Aorta (tissue), 5 donors: ENCODE results near the gene NCKAP5. TPM values are rescaled to one million over a fixed set of nuclear protein-coding genes. Genes with fewer than 3 reads are reported as not detected.

Source experiments
- ATAC-seq: fragments of 200-7000 bp; cut with Tn5 transposase; one replicate; pipeline ENCODE4 v1.9.1; 2022; ENCODE audit warnings: moderate library complexity; ENCODE audit not compliant: low FRiP score
- DNase-seq, 2 donors: peaks; one replicate each; pipeline ENCODE4 v3.0.0-alpha.2; 2020
- H3K27ac ChIP-seq, 2 donors: one replicate each; pipeline ENCODE4 v1.5.1; 2013; ENCODE audit warnings: low read length in 2 of 2, mild to moderate bottlenecking in 2 of 2, moderate library complexity in 2 of 2, control low read depth in 1 of 2, inconsistent platforms in 1 of 2, low read depth in 1 of 2
- H3K27me3 ChIP-seq, 2 donors: one replicate each; pipeline ENCODE4 v1.6.1; 2013; ENCODE audit warnings: control low read depth in 1 of 2, low read length in 1 of 2, mild to moderate bottlenecking in 1 of 2, moderate library complexity in 1 of 2; ENCODE audit not compliant: insufficient read depth in 2 of 2, control insufficient read depth in 1 of 2
- H3K36me3 ChIP-seq, 2 donors: one replicate each; pipeline ENCODE4 v1.6.1; 2013; ENCODE audit warnings: control low read depth in 1 of 2, low read length in 1 of 2, mild to moderate bottlenecking in 1 of 2; ENCODE audit not compliant: insufficient read depth in 2 of 2, control insufficient read depth in 1 of 2
- H3K4me1 ChIP-seq, 2 donors: one replicate each; pipeline ENCODE4 v1.6.1; 2013; ENCODE audit warnings: low read length in 2 of 2, control low read depth in 1 of 2, mild to moderate bottlenecking in 1 of 2, moderate library complexity in 1 of 2; ENCODE audit not compliant: insufficient read depth in 2 of 2, control insufficient read depth in 1 of 2
- H3K4me3 ChIP-seq, 2 donors: one replicate each; pipeline ENCODE4 v1.5.1; 2013; ENCODE audit warnings: low read length in 2 of 2, control low read depth in 1 of 2, mild to moderate bottlenecking in 1 of 2
- H3K9me3 ChIP-seq: one replicate; pipeline ENCODE4 v1.6.1; 2013; ENCODE audit warnings: mild to moderate bottlenecking, low read length; ENCODE audit not compliant: control insufficient read depth
- WGBS, 2 donors: extraction: QIAGEN DNeasy Blood & Tissue Kit; methylation state at CpG; one replicate each; pipeline ENCODE4 v1.1.7; 2013; 5-methylcytosine and 5-hydroxymethylcytosine counted together
- intact Hi-C, 2 donors: fragments of 100-400 bp; cut with DNase I; formaldehyde crosslinking; loops; one replicate each; pipeline versions ENCODE4 v1.14.2 to v1.15.0; 2022
- polyA plus RNA-seq, 2 donors: library from polyadenylated mRNA; stranded (reverse); fragments of 200-250 nt; gene quantifications; one replicate each; pipeline ENCODE4 v1.2.3, GENCODE V29; 2013
- total RNA-seq, 2 donors: library from RNA; stranded (reverse); fragmentation: NEBNext Ultra II Directional; extraction: Animal tissue kit (Norgen Biotek cat#: 25700); gene quantifications; one replicate each; pipeline ENCODE4 v1.2.1, GENCODE V29; 2021
- donor health status: healthy with polysubstance abuse.
- donor health status: Bipolar disorder and iron deficiency.
- donor health status: DM: no; HTN: no; CAD: no.
- donor health status: DM: no; HTN: no; CAD: no.
- donor health status: DM: yes; HTN: yes; CAD: no.

The NCKAP5 gene
- total and polyA plus RNA-seq, 4 donors, result 0.75 to 7.5 (median 2.4) TPM; not detected in 1

GRCh38 chr2:132876745-132877391 is 691.4 kb downstream of the NCKAP5 start:
- Histone ChIP-seq H3K27ac (no peak overlapping the region), H3K36me3 (no peaks in the 10 kb centered on the region), H3K27me3 (peaks cover 0 to 2% of the 10 kb centered on the region in 2 donors), H3K9me3 (no peaks in the 10 kb centered on the region), H3K4me1 (no peaks in the 10 kb centered on the region), H3K4me3 (no peak overlapping the region)
- ATAC-seq (no peak), DNase-seq (no peak)
- 59 to 70% methylated on average over 5 of the region's 5 CpGs for WGBS, 2 donors
- intact Hi-C loops, result no loop called here

DNA sequence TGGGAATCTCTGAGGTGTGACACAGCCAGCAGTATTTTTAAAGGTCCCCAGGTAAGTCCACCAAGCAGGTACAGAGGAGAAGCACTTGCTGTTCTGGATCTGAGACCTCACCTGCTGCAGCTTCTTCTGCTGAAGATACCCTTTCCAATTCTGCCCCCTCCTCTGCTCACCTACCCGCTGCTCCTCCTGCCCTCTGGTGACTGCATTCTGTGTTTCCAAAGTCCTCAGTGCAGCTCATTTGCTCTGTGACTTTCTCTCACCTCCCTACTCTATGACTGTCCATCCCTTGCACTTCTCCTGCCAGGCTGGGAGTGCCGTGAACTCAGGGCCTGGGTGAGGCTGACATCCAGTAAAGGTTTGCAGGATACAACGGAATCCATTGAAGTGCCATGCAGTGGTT is 693.1 kb downstream of the NCKAP5 start:
- 76 to 82% methylated on average over 3 of the region's 3 CpGs for WGBS, 2 donors

DNA sequence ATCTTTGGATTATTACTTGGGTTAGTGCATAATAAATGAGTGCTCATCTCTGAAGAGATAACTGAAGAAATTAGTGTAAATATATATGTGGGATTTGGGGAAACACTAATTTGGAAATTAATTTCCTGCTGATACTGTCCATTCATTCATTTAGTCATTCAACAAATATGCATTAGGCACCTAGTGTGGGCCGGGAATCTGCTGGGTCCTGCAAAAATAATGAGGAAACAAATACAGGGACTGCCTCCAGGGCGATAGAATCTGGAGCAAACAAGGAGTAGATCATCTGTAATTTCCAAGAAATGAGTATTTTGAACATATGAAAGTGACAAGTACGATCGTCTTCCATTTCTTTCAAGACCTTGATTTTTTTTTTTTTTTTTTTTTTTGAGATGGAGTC is 694.5 kb downstream of the NCKAP5 start:
- H3K4me1 ChIP-seq, result no peaks in the 10 kb centered on the region
- DNase-seq (no peak), ATAC-seq (no peak)
- no peaks in the 10 kb centered on the region for H3K9me3 ChIP-seq
- intact Hi-C loops, result no loop called here
- no peak overlapping the region for H3K27ac ChIP-seq
- H3K4me3 ChIP-seq, result no peak overlapping the region
- H3K27me3 ChIP-seq, result peaks cover 0 to 2% of the 10 kb centered on the region in 2 donors
- WGBS, 2 donors, result 91 to 95% methylated on average over 4 of the region's 4 CpGs
- no peaks in the 10 kb centered on the region for H3K36me3 ChIP-seq

More for the DNA sequence above, 693.1 kb downstream of the NCKAP5 start:
- Histone ChIP-seq H3K4me1 (no peaks in the 10 kb centered on the region), H3K27me3 (peaks cover 0 to 2% of the 10 kb centered on the region in 2 donors), H3K4me3 (no peak overlapping the region), H3K9me3 (no peaks in the 10 kb centered on the region), H3K36me3 (no peaks in the 10 kb centered on the region), H3K27ac (no peak overlapping the region)
- DNase-seq, result no peak
- intact Hi-C loops, result no loop called here
- ATAC-seq, result no peak

DNA sequence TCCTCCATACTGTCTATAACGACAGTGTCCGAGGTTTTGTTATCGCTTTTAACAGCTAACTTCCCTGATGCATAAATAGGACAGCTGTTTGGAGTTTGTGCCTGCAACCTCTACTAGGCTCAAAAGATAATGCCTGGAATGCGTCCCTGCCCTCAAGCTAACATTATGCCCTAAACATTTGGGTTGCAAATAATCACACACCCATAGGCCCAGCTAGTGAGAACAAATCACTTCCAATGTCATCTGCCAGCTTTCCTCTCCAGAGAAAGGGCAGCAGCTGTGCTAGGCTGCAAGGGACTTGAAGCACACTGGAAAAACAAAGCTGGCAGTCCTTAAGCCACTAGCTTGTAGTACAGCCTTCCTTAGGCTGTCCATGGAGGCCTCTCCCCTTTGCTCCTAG is 696.4 kb downstream of the NCKAP5 start:
- no peak for DNase-seq
- Histone ChIP-seq H3K4me3 (no peak overlapping the region), H3K27me3 (peaks cover 0 to 2% of the 10 kb centered on the region in 2 donors), H3K9me3 (no peaks in the 10 kb centered on the region), H3K4me1 (no peaks in the 10 kb centered on the region), H3K36me3 (no peaks in the 10 kb centered on the region), H3K27ac (no peak overlapping the region)
- ATAC-seq, result no peak
- 63 to 67% methylated on average over 4 of the region's 4 CpGs for WGBS, 2 donors
- intact Hi-C loops, result no loop called here

DNA sequence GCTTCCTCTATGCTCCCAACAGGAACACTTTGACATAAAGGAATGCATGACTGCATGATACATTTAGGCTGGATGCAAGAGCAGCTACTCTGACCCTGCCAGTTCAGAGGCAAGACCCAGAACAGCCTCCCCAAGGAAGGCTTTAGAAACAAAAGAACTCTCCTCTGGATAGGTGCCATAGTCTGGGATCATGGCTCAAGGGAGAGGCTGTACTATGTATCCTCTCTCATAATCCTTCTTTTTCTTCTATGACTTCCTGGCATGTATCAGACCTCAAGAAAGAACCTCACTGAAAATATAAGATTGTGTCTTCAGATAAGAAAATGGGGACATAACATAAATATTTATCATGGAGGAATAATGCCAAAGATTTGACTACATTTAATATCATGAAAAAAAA is 704.3 kb downstream of the NCKAP5 start:
- no peaks in the 10 kb centered on the region for H3K36me3 ChIP-seq
- no peaks in the 10 kb centered on the region for H3K9me3 ChIP-seq
- no peak overlapping the region for H3K27ac ChIP-seq
- H3K4me1 ChIP-seq, result no peaks in the 10 kb centered on the region
- intact Hi-C loops, result no loop called here
- no peak overlapping the region for H3K4me3 ChIP-seq
- ATAC-seq, result no peak
- no peaks in the 10 kb centered on the region for H3K27me3 ChIP-seq
- no peak for DNase-seq

DNA sequence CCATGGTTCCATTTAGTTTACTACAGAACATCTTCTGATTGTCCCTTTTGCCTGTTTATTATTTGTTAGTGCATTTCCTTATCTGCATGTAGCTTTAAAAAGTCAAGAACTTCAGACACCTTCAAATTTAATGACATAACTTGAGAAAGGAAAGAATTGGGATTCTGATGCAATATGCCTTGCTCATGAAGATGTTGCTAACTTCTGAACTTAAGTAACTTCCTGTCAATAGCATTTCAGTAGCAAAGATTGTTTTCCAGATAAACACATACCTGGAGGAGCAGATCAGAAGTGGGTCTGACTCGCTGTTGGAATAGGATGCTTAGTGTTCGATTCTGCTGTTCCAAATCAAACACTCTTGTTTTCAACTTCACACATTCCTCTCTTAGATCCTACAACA is 708.0 kb downstream of the NCKAP5 start:
- H3K27me3 ChIP-seq, result no peaks in the 10 kb centered on the region
- 73 to 84% methylated on average over 2 of the region's 2 CpGs for WGBS, 2 donors
- no peak for ATAC-seq
- intact Hi-C loops, result no loop called here
- no peak overlapping the region for H3K4me3 ChIP-seq
- no peak for DNase-seq
- H3K36me3 ChIP-seq, result no peaks in the 10 kb centered on the region
- no peak overlapping the region for H3K27ac ChIP-seq
- no peaks in the 10 kb centered on the region for H3K4me1 ChIP-seq
- H3K9me3 ChIP-seq, result no peaks in the 10 kb centered on the region

- Histone ChIP-seq H3K9me3 (no peaks in the 10 kb centered on the region), H3K27ac (no peak overlapping the region), H3K27me3 (no peaks in the 10 kb centered on the region), H3K36me3 (no peaks in the 10 kb centered on the region), H3K4me3 (no peak overlapping the region), H3K4me1 (no peaks in the 10 kb centered on the region)
- ATAC-seq (no peak), DNase-seq (no peak)
- WGBS, 2 donors, result 31 to 36% methylated on average over 5 of the region's 5 CpGs
- intact Hi-C loops, result no loop called here
These were observed 708.7 kb downstream of the NCKAP5 start for GRCh38 chr2:132859590-132859989.

- no peak for ATAC-seq
- Histone ChIP-seq H3K4me3 (no peak overlapping the region), H3K27me3 (no peaks in the 10 kb centered on the region), H3K9me3 (no peaks in the 10 kb centered on the region), H3K4me1 (no peaks in the 10 kb centered on the region), H3K27ac (no peak overlapping the region), H3K36me3 (no peaks in the 10 kb centered on the region)
- DNase-seq, result no peak
- intact Hi-C loops, result no loop called here
- 75 to 86% methylated on average over 1 of the region's 1 CpG for WGBS, 2 donors
These were observed 710.9 kb downstream of the NCKAP5 start for GRCh38 chr2:132857319-132857718.

DNA sequence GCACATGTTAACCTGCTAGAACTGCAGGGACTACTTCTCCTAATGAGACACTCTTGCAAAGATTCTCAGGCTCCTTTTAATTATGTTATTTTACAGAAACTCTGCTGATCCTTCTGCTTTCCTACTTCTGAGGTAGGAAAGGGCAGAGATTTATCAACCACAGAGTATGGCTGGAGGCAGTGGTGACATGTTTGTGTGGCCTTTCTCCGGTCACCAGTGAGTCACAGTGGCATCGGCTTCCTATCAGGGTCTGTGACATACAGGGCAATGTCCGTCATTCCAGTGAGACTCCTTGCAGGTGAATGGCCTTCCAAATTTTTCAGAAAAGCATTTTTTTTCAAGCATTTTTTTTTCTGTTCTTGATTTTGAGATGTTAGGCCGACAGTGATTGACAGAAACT is 717.6 kb downstream of the NCKAP5 start:
- Histone ChIP-seq H3K9me3 (no peaks in the 10 kb centered on the region), H3K27me3 (no peaks in the 10 kb centered on the region), H3K4me3 (no peak overlapping the region), H3K4me1 (no peaks in the 10 kb centered on the region), H3K27ac (no peak overlapping the region), H3K36me3 (no peaks in the 10 kb centered on the region)
- intact Hi-C loops, result no loop called here
- no peak for ATAC-seq
- DNase-seq, result no peak
- WGBS, 2 donors, result 87 to 90% methylated on average over 4 of the region's 4 CpGs
